Stomach (tissue), 4 donors: ENCODE results near the gene TEX13D.

Experiments
- CTCF ChIP-seq, 7 experiments: fragments of 450-650 bp in 4 of 7; fragments of 200-600 bp in 3 of 7; sonication (generic) in 3 of 7; IDR thresholded peaks; one replicate each; pipeline ENCODE4 v1.5.1; 2016 to 2019; ENCODE audit warnings: antibody characterized with exemption in 7 of 7, control low read depth in 2 of 7, mild to moderate bottlenecking in 1 of 7
- EP300 ChIP-seq: sonication (generic); formaldehyde crosslinking; IDR thresholded peaks from one replicate; pipeline ENCODE4 v1.6.1; 2017; ENCODE audit warnings: antibody characterized with exemption

- TF ChIP-seq CTCF (IDR thresholded peaks at IDR 0.05) = no peak
- no peak for TF ChIP-seq EP300
Measured at GRCh38 chrX:124289443-124289842, 43.0 kb upstream of the TEX13D start.
